Left lung (tissue), 10 donors: ENCODE measurements around the gene FBXL7. TPM values are rescaled to one million over a fixed set of nuclear protein-coding genes. Genes with fewer than 3 reads are reported as not detected.

Experiments used
- ATAC-seq: fragments of 200-7000 bp; cut with Tn5 transposase; one replicate; pipeline ENCODE4 v1.9.1; 2020; ENCODE audit warnings: moderate library complexity
- DNase-seq, 4 donors: peaks; one replicate each; pipeline ENCODE4 v3.0.0-alpha.2; 2013 to 2020
- H3K27ac ChIP-seq, 2 donors: fragments of 200-600 bp; sonication (generic) in 1 of 2; one replicate each; pipeline versions ENCODE4 v1.5.0 to v1.8.0; 2020 to 2021
- H3K27me3 ChIP-seq, 2 donors: fragments of 200-600 bp; sonication (generic) in 1 of 2; one replicate each; pipeline versions ENCODE4 v1.5.0 to v1.8.0; 2020 to 2021
- H3K36me3 ChIP-seq, 2 donors: fragments of 200-600 bp; sonication (generic) in 1 of 2; one replicate each; pipeline versions ENCODE4 v1.5.0 to v1.8.0; 2020 to 2021
- H3K4me1 ChIP-seq, 2 donors: fragments of 200-600 bp; one replicate each; pipeline ENCODE4 v1.8.0; 2021
- H3K4me3 ChIP-seq, 2 donors: fragments of 200-600 bp; sonication (generic) in 1 of 2; one replicate each; pipeline versions ENCODE4 v1.5.0 to v1.8.0; 2020 to 2021; ENCODE audit warnings: mild to moderate bottlenecking in 1 of 2
- H3K9me3 ChIP-seq, 2 donors: fragments of 200-600 bp; sonication (generic) in 1 of 2; one replicate each; pipeline versions ENCODE4 v1.5.0 to v1.8.0; 2020 to 2021
- CTCF ChIP-seq, 2 donors: fragments of 200-600 bp; sonication (generic) in 1 of 2; IDR thresholded peaks; one replicate each; pipeline versions ENCODE4 v1.5.0 to v1.8.0; 2021; ENCODE audit warnings: antibody characterized with exemption in 2 of 2
- intact Hi-C, 2 donors: fragments of 100-400 bp; cut with DNase I; formaldehyde crosslinking; loops; one replicate each; pipeline versions ENCODE4 v1.11.2 to v1.14.2; 2022
- polyA plus RNA-seq, 6 donors: library from polyadenylated mRNA; unstranded; fragments of 120-200 nt; gene quantifications; one replicate each; pipeline ENCODE4 v1.2.1, GENCODE V29; 2013; ENCODE audit not compliant: insufficient read length in 6 of 6
- total RNA-seq, 2 donors: library from RNA; stranded (reverse); fragmentation: NEBNext Ultra II Directional; extraction: Animal tissue kit (Norgen Biotek cat#: 25700); gene quantifications; one replicate each; pipeline ENCODE4 v1.2.1, GENCODE V29; 2021
- donor health status: DM: no; HTN: yes; CAD: no.
- donor health status: DM: no; HTN: no; CAD: no.

Gene FBXL7
- total and polyA plus RNA-seq, 8 donors: 12.0 to 32.4 (median 28.1) TPM

DNA sequence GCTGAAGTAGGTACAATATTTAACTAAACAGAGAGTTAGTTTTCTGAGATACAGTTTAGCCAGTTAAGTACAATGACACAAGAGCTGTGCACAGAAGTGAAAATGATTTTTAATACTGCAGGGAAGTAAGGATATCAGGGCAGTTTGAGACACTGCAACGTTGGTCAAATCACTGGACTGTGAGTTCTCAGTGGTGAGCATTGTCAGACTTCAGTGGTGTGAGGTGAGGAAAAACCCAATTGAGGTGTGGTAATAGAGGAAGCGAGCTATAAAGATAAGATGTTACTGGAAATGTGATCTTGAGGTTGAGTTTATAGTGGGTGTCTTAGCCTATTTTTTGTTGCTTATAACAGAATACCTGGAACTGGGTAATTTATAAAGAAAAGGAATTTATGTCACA, 12.8 kb upstream of the FBXL7 start:
- DNase-seq (no peak), ATAC-seq (no peak)
- Histone ChIP-seq H3K27me3 (no peaks in the 10 kb centered on the region), H3K36me3 (no peaks in the 10 kb centered on the region), H3K9me3 (no peaks in the 10 kb centered on the region), H3K4me3 (no peak overlapping the region), H3K4me1 (no peaks in the 10 kb centered on the region), H3K27ac (no peak overlapping the region)
- no peak for TF ChIP-seq CTCF (IDR thresholded peaks at IDR 0.05)
- intact Hi-C loops: no loop called here

GRCh38 chr5:15489571-15490235, 10.3 kb upstream of the FBXL7 start:
- DNase-seq (no peak), ATAC-seq (no peak)
- intact Hi-C loops: no loop called here
- no peak overlapping the region for H3K4me3 ChIP-seq
- H3K27ac ChIP-seq: no peak overlapping the region
- no peaks in the 10 kb centered on the region for H3K27me3 ChIP-seq
- no peak for TF ChIP-seq CTCF (IDR thresholded peaks at IDR 0.05)
- H3K9me3 ChIP-seq: no peaks in the 10 kb centered on the region
- H3K4me1 ChIP-seq: no peaks in the 10 kb centered on the region
- no peaks in the 10 kb centered on the region for H3K36me3 ChIP-seq

DNA sequence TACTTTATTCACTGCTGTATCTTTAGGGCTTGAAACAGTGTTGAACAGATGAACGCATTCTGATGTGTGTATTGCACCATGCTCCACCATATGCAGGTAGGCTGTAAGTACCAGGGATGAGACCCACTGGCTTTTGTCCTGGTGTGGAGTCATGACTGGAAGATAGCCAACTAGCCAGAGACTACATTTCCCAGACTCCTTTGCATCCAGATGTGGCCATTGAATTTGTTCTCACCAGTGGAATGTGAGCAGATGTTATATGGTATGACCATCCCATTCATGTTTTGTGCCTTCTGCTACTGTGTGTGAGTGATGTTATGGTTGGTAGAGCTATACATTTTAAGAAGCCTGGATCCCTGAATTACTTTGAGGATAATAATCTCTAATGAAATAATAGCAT, 7.4 kb upstream of the FBXL7 start:
- H3K36me3 ChIP-seq: no peaks in the 10 kb centered on the region
- H3K27ac ChIP-seq: no peak overlapping the region
- no peaks in the 10 kb centered on the region for H3K27me3 ChIP-seq
- H3K4me3 ChIP-seq: no peak overlapping the region
- intact Hi-C loops: no loop called here
- DNase-seq: no peak
- H3K9me3 ChIP-seq: no peaks in the 10 kb centered on the region
- ATAC-seq: no peak
- no peak for TF ChIP-seq CTCF (IDR thresholded peaks at IDR 0.05)
- no peaks in the 10 kb centered on the region for H3K4me1 ChIP-seq

GRCh38 chr5:15493501-15493900, 6.5 kb upstream of the FBXL7 start:
- no peak for TF ChIP-seq CTCF (IDR thresholded peaks at IDR 0.05)

DNA sequence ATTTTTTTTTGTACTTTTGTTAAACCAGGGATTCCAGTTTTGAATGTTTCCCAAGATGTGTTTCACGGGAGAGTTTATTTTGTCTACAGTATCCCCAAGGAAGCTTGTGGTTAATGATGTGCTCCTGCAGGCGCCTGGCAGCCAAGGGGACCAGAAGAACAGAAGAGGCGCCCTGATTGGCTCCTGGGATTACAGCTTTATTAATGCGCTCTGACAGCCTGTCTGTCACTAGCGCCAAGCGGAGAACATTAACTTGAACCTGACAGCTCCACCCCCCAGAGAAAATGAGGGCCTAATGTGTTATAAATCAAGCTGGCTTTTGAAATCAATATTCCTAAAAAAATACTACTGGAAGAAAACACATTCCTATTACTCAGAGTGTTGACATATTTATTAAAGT, 5.0 kb upstream of the FBXL7 start:
- Histone ChIP-seq H3K4me1 (no peaks in the 10 kb centered on the region), H3K27ac (no peak overlapping the region), H3K36me3 (no peaks in the 10 kb centered on the region), H3K27me3 (peaks cover 0 to 22% of the 10 kb centered on the region in 2 donors), H3K4me3 (no peak overlapping the region), H3K9me3 (no peaks in the 10 kb centered on the region)
- DNase-seq: no peak
- ATAC-seq: no peak
- intact Hi-C loops: no loop called here
- no peak for TF ChIP-seq CTCF (IDR thresholded peaks at IDR 0.05)

More at GRCh38 chr5:15493501-15493900, 6.5 kb upstream of the FBXL7 start:
- no peak overlapping the region for H3K27ac ChIP-seq
- H3K4me1 ChIP-seq: no peaks in the 10 kb centered on the region
- H3K27me3 ChIP-seq: peaks cover 0 to 7% of the 10 kb centered on the region in 2 donors
- intact Hi-C loops: no loop called here
- DNase-seq (peak in 2 of 4 donors; percentile 42 to 60), ATAC-seq (no peak)
- no peaks in the 10 kb centered on the region for H3K9me3 ChIP-seq
- H3K4me3 ChIP-seq: no peak overlapping the region
- no peaks in the 10 kb centered on the region for H3K36me3 ChIP-seq
